Adrenal gland (tissue), 5 donors: Measurements from ENCODE around the gene SLIT3.

Source experiments
- CTCF ChIP-seq, 6 experiments: fragments of 450-650 bp in 4 of 6; fragments of 200-600 bp in 2 of 6; sonication (generic) in 1 of 6; IDR thresholded peaks; 1 replicate in 5 of 6; 2 replicates in 1 of 6; pipeline versions ENCODE4 v1.5.1 to v1.8.0; 2016 to 2021; ENCODE audit warnings: antibody characterized with exemption in 6 of 6, mild to moderate bottlenecking in 2 of 6, moderate library complexity in 1 of 6
- POLR2A ChIP-seq, 2 donors: fragments of 450-650 bp; IDR thresholded peaks; one replicate each; pipeline ENCODE4 v1.6.1; 2017; ENCODE audit warnings: antibody characterized with exemption in 2 of 2, mild to moderate bottlenecking in 2 of 2, moderate library complexity in 1 of 2
- donor health status: DM: no; HTN: no; CAD: no.

- TF ChIP-seq CTCF (IDR thresholded peaks at IDR 0.05) (no peak), POLR2A (IDR thresholded peaks at IDR 0.05) (no peak)
Observed at GRCh38 chr5:168976311-168976970, 324.5 kb downstream of the SLIT3 start.
